Adrenal gland (tissue), 5 donors: ENCODE data around the gene SHC1.

Source experiments
- POLR2A ChIP-seq, 2 donors: fragments of 450-650 bp; IDR thresholded peaks; one replicate each; pipeline ENCODE4 v1.6.1; 2017; ENCODE audit warnings: antibody characterized with exemption in 2 of 2, mild to moderate bottlenecking in 2 of 2, moderate library complexity in 1 of 2
- TF ChIP-seq, protein P1 (sequence below), 6 experiments: fragments of 450-650 bp in 4 of 6; fragments of 200-600 bp in 2 of 6; sonication (generic) in 1 of 6; IDR thresholded peaks; 1 replicate in 5 of 6; 2 replicates in 1 of 6; pipeline versions ENCODE4 v1.5.1 to v1.8.0; 2016 to 2021; ENCODE audit warnings: antibody characterized with exemption in 6 of 6, mild to moderate bottlenecking in 2 of 6, moderate library complexity in 1 of 6
- donor health status: DM: no; HTN: no; CAD: no.

DNA sequence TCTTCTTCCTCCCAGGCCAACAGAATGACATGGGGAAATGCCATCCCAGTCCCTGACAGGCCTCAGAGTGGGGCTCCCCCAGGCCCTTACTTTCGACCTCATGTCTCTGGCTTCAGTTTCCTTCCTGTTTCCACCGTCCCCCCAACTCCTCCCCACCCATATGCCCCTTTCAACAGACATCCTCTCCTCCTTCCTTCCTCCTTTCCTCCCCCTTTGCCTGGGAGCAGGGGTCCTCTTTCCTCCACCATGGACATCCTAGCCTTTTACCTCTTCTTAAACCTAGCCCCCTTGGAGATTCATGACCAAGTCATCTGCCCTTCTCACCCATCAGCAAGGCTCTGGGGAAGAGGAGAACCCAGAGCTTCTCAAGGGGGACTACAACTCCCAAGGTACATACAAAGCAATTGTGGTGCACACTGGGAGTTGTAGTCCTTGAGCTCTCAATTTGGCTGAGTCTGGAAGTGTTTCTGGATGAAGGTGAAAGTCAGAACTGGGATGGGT is 36.1 kb upstream of the SHC1 start:
- TF ChIP-seq, protein P1, sequence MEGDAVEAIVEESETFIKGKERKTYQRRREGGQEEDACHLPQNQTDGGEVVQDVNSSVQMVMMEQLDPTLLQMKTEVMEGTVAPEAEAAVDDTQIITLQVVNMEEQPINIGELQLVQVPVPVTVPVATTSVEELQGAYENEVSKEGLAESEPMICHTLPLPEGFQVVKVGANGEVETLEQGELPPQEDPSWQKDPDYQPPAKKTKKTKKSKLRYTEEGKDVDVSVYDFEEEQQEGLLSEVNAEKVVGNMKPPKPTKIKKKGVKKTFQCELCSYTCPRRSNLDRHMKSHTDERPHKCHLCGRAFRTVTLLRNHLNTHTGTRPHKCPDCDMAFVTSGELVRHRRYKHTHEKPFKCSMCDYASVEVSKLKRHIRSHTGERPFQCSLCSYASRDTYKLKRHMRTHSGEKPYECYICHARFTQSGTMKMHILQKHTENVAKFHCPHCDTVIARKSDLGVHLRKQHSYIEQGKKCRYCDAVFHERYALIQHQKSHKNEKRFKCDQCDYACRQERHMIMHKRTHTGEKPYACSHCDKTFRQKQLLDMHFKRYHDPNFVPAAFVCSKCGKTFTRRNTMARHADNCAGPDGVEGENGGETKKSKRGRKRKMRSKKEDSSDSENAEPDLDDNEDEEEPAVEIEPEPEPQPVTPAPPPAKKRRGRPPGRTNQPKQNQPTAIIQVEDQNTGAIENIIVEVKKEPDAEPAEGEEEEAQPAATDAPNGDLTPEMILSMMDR (IDR thresholded peaks at IDR 0.05), result no peak
- no peak for TF ChIP-seq POLR2A (IDR thresholded peaks at IDR 0.05)
